Stimulated activated naive CD8-positive, alpha-beta T cell treated with anti-CD3 and anti-CD28 coated beads, Interleukin-15, amount 100 ng/mL, for 72 hours (primary cell): ENCODE results near the gene IRF1.
"Not testable (repeated sequence)": the region's sequence is repeated elsewhere in the genome, so short reads cannot be mapped to it uniquely, and the experiment has no call there.

ENCODE experiments used
- ATAC-seq: fragments of 150-1000 bp; cut with Tn5 transposase; 2 replicates; pipeline ENCODE4 v1.10.0; 2021; ENCODE audit warnings: mild to moderate bottlenecking, moderate library complexity
- DNase-seq, 2 donors: peaks; one replicate each; pipeline ENCODE4 v3.0.0; 2021 to 2022
- H3K27ac Mint-ChIP-seq, 2 donors: one replicate each; pipeline ENCODE4 v1.8.0; 2022; ENCODE audit warnings: mild to moderate bottlenecking in 2 of 2, mixed read lengths in 2 of 2, moderate library complexity in 2 of 2
- H3K27me3 Mint-ChIP-seq: one replicate; pipeline ENCODE4 v1.8.0; 2022; ENCODE audit warnings: mixed read lengths
- H3K4me1 Mint-ChIP-seq: one replicate; pipeline ENCODE4 v1.8.0; 2022; ENCODE audit warnings: mild to moderate bottlenecking, mixed read lengths
- H3K4me3 Mint-ChIP-seq, 2 donors: one replicate each; pipeline ENCODE4 v1.8.0; 2022; ENCODE audit warnings: mild to moderate bottlenecking in 2 of 2, mixed read lengths in 2 of 2, moderate library complexity in 1 of 2
- H3K9me3 Mint-ChIP-seq, 2 donors: one replicate each; pipeline ENCODE4 v1.8.0; 2022; ENCODE audit warnings: mixed read lengths in 2 of 2

Gene IRF1, protein sequence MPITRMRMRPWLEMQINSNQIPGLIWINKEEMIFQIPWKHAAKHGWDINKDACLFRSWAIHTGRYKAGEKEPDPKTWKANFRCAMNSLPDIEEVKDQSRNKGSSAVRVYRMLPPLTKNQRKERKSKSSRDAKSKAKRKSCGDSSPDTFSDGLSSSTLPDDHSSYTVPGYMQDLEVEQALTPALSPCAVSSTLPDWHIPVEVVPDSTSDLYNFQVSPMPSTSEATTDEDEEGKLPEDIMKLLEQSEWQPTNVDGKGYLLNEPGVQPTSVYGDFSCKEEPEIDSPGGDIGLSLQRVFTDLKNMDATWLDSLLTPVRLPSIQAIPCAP

DNA sequence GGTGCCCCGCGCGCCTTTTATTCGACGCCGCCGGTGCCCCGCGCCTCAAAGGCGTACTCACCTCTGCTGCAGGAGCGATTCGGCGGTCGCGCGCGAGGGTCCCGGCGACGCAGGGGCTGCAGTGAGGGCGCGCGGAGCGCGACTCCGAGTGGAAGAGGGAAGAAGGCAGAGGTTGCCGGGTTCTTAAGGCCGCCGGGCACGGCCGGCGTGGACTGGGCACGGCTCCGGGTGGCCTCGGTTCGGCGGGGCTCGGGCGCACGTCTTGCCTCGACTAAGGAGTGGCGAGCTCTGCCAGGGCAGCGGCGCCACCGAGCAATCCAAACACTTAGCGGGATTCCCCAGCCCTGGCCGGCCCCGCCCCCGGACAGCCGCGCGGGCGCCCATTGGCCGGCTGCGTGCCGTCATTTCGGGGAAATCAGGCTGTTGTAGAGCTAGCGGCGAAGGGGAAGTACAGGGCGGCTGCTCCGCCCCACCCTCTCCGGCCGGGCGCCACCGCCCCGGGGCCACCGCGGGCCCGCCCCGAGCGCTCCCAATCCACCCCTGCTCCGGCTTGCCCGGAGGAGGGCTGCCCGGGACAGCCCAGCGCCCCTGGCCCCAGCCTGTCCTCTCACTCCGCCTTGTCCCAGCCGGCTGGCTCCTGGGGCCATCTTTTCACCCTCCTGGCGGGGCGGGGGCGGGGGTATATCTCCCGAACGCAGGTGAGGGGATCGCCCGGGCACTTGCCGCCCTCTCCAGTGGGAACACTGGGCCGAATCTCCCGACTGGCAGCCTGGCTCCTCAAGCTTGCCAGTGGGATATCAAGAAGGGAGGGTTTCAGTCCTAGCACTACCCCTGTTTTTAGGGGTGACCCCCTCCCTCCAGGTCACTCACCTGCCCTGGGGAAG lies at the start of gene IRF1:
IRF1 (minus strand) TSS at position 290 of the 884 bp plus-strand sequence. CDS start 1,295 bp downstream, outside the sequence.
- Mint-ChIP-seq H3K4me1 (peaks cover 89% of the 10 kb centered on the region), H3K27ac (peak within 1 kb of the TSS; percentile 99 to 100), H3K4me3 (peak within 1 kb of the TSS; percentile 96 to 97), H3K27me3 (no peaks in the 10 kb centered on the region), H3K9me3 (no peaks in the 10 kb centered on the region)
- peak; percentile 79 for ATAC-seq
- peak; percentile 98 to 100 for DNase-seq

DNA sequence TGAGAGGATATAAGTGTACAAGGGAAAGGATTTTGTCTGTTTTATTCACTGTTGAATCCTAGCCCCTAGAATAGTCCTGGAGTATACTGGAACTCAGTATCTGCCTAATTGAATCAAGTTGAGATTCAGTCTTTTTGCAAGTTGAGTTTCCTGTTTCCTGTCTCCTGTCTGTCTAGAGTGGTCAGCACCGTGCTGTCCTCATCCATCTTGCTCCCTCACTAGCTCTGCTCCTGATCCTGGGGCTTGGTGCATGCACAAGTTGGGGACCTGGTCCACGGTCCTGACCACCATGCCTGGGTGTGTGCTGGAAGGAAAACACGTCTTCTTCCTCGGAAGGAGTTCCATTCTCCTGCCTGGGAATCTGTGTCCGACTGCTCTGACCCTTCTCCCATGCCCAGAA lies 49.6 kb upstream of the IRF1 start:
- Mint-ChIP-seq H3K4me3 (no peak overlapping the region), H3K4me1 (peaks cover 14% of the 10 kb centered on the region)

DNA sequence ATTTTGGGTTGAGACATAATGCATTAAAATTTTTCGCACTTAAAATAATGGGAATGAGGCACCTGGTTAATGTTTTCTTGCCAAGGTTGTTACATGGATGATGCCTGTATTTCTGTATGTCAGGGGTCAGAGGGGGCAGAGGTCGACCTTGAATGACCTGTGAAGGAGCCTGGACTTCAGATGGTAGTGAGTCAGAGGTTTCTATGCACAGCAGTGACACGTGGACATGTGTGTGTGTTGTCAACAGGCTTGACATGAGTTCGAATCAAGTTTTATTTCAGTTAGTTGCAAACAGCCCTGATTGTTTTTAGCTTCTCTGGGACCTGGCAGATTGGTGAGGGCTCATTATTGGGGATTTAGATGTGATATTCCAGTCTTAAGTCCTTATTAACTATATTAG lies 49.1 kb upstream of the IRF1 start:
- peaks cover 29% of the 10 kb centered on the region for H3K27me3 Mint-ChIP-seq
- H3K9me3 Mint-ChIP-seq, result no peaks in the 10 kb centered on the region
- DNase-seq (no peak), ATAC-seq (no peak)
- H3K4me3 Mint-ChIP-seq, result no peak overlapping the region
- H3K4me1 Mint-ChIP-seq, result peaks cover 10% of the 10 kb centered on the region
- no peak overlapping the region for H3K27ac Mint-ChIP-seq

More for the DNA sequence above, 49.6 kb upstream of the IRF1 start:
- no peak for DNase-seq
- no peak for ATAC-seq
- Mint-ChIP-seq H3K27ac (no peak overlapping the region), H3K27me3 (peaks cover 25% of the 10 kb centered on the region), H3K9me3 (no peaks in the 10 kb centered on the region)

DNA sequence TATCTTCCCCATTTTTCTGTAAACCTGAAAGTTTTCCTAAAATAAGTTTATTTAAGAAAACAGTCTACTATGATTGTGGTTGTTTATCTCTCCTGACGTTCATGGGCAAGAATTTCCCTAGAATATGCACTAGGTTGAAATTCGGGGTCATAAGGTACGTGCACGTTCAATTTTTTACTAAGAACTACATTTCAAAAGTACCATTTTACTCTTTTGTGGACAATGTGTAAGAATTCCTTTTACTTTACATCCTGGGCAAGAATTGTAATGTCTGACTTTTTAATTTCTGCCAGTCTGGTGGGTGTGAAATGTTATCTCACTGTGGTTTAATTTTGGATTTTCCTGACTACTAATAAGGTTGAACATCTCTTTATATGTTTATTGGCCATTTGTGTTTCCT lies 40.4 kb upstream of the IRF1 start:
- Mint-ChIP-seq H3K9me3 (no peaks in the 10 kb centered on the region), H3K4me3 (peak overlapping the region in 1 of 2 donors; percentile 42), H3K4me1 (peaks cover 52% of the 10 kb centered on the region), H3K27me3 (peaks cover 44% of the 10 kb centered on the region), H3K27ac (no peak overlapping the region)
- DNase-seq (no peak), ATAC-seq (peak; percentile 44)

DNA sequence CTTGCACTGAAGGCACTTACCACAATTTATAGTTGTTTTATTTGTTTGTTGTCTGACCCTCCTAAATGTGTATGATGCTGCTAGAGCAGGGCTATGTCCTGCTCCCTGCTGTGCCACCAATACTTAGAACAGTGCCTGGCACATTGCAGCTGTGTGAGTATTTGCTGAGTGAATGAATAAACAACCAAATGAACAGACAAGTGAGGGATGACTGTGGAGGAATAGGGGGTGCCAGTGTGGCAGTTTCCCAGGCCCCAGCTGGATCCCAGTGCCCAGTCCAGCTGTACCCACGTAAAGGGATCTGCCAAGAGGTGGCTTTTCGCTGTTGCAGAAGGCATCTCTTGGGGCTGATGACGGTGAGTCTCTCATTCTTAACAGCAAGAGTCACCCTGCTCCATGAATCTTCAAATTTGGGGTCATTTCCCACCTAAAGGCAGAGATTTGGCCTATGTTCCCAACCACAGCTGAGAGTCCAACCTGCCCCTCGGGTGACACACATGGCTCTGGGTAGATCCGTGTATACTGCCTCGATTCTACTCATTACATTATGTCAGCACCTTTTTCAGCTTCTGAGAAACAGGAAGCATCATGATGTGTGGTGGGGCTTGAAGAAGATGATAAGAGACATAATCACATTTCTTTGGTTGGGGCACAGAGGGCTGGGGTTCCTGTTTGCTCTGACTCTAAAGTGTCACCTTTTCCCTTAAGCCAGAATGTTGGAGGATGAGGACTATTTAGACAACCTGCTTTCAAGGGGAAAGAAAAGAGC lies 38.5 kb upstream of the IRF1 start:
- no peak overlapping the region for H3K4me3 Mint-ChIP-seq
- ATAC-seq (peak; percentile 47), DNase-seq (no peak)
- peaks cover 70% of the 10 kb centered on the region for H3K4me1 Mint-ChIP-seq
- peaks cover 32% of the 10 kb centered on the region for H3K27me3 Mint-ChIP-seq
- H3K9me3 Mint-ChIP-seq, result no peaks in the 10 kb centered on the region
- H3K27ac Mint-ChIP-seq, result no peak overlapping the region

DNA sequence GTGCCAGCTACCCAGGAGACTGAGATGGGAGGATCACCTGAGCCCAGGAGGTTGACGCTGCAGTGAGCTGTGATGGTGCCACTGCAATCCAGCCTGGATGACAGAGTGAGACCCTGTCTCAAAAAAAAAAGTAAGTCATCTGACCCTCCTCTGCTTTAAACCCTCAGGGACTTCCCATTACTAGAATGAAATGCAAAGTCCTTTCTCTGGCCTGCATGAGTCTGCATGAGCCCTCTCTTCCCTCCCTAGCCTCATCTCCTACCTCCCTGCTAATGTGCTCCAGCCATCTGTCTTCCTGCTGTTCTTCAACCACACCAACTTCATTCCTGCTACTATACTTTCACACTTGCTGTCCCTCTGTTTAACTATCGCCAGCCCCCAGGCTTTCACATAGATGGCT lies 37.4 kb upstream of the IRF1 start:
- ATAC-seq (no peak), DNase-seq (no peak)
- peaks cover 32% of the 10 kb centered on the region for H3K27me3 Mint-ChIP-seq
- no peak overlapping the region for H3K27ac Mint-ChIP-seq
- no peaks in the 10 kb centered on the region for H3K9me3 Mint-ChIP-seq
- H3K4me3 Mint-ChIP-seq, result no peak overlapping the region
- H3K4me1 Mint-ChIP-seq, result peaks cover 70% of the 10 kb centered on the region

DNA sequence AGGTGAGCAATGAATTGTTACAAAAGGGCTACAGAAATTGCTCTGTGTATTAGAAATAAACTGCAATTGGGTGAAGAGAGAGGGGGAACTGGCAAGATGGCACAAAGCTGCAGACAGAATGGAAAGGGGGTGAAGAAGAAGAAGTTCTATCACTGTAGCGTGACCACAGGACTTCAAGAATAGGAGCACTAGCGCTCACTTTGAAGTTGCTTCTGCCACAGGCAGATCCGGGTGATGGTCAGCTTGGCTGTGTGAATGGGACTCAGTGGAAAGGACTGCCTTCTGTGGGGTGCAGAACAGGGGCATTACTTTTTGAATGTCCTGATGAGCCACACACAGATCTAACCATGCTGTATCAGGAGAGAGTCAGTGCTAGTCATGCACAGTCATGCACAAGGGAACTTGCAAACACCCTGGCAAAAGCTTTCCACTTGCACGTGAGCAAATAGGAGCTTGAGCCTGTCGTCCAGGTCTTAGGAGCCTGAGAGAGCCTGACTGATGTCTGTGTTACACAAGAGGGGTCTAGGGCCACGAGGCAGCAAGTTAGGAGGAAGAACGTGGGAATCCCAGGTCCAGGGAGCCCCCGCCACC lies 36.5 kb upstream of the IRF1 start:
- H3K9me3 Mint-ChIP-seq, result peaks cover 0 to 3% of the 10 kb centered on the region in 2 donors
- peaks cover 73% of the 10 kb centered on the region for H3K4me1 Mint-ChIP-seq
- no peak overlapping the region for H3K4me3 Mint-ChIP-seq
- no peak for ATAC-seq
- no peak for DNase-seq
- H3K27ac Mint-ChIP-seq, result no peak overlapping the region
- H3K27me3 Mint-ChIP-seq, result peaks cover 24% of the 10 kb centered on the region

DNA sequence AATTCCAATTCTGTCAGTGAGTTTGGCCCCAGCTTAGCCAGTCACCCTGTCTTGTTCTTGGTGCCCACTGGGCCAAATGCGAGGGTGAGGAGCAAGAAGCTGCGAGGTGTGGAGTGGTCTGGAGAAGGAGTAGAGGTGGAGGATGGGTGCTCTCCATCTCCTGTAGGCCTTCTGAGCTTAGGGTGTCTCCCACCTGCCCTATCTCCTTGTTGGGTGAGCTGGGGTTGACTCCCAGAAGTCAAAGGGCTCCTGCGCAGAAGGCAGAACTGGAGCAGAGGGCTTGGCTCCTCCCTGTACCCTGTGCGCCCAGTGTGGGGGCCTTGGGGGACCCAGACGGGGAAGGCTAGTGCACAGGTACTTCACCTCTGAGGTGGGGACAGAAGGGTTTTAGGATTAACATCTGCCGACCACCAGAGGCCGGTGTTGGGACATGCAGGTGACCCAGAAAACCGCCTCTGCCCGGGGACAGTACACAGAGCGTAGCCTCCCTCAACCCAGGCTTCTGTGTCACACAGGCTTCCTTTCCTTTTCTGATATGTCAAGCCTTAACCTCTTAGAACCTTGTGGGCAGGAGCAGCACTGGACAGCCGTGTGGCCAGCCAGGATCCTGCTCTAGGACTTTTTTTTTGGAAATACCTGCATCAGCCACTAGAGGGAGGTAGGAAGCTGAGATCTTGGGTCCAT lies 35.9 kb upstream of the IRF1 start:
- peaks cover 68% of the 10 kb centered on the region for H3K4me1 Mint-ChIP-seq
- ATAC-seq (peak; percentile 54), DNase-seq (peak; percentile 54 to 61)
- H3K27ac Mint-ChIP-seq, result no peak overlapping the region
- peaks cover 18% of the 10 kb centered on the region for H3K27me3 Mint-ChIP-seq
- H3K9me3 Mint-ChIP-seq, result peaks cover 0 to 4% of the 10 kb centered on the region in 2 donors
- peak overlapping the region; percentile 49 to 60 for H3K4me3 Mint-ChIP-seq

DNA sequence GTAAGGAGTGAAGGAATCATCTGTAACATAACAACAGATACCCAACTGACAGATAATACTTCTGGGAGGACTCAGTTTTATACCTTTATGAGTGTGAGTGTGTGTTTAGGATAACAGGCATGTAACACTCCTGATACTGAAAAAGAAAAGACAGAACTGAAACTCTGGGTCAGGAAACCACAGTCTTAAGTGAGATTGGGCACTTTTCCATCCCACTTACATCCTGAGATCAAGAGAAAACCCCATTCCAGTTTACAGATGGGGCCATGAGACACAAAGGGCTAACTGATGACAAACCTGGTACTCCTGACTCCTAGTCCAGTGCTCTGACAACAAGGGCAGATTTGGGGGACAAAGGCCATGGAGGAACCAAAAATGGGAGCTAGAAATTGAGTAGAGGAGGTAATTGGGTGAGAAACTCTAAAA lies 34.7 kb upstream of the IRF1 start:
- ATAC-seq (peak; percentile 88), DNase-seq (peak in 1 of 2 donors; percentile 27)
- peaks cover 66% of the 10 kb centered on the region for H3K4me1 Mint-ChIP-seq
- peaks cover 17% of the 10 kb centered on the region for H3K27me3 Mint-ChIP-seq
- peak overlapping the region in 1 of 2 donors; percentile 28 for H3K27ac Mint-ChIP-seq
- H3K9me3 Mint-ChIP-seq, result peaks cover 0 to 5% of the 10 kb centered on the region in 2 donors
- H3K4me3 Mint-ChIP-seq, result peak overlapping the region; percentile 41 to 58

DNA sequence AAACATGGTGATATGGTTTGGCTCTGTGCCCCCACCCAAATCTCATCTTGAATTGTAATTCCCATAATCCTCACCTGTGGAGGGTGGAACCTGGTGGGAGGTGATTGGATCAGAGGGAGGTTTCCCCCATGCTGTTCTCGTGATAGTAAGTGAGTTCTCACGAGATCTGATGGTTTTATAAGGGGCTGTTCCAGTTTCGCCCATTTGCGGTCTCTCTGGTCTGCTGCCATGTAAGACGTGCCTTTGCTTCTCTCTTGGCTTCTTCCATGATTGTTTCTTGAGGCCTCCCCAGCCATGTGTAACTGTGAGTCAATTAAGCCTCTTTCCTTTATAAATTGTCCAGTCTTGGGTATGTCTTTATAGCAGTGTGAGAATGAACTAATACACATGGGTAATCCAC lies 34.3 kb upstream of the IRF1 start:
- not testable (repeated sequence) for H3K9me3 Mint-ChIP-seq, ATAC-seq
- peaks cover 17% of the 10 kb centered on the region for H3K27me3 Mint-ChIP-seq
- peak in 1 of 2 donors; percentile 21 for DNase-seq
- peaks cover 68% of the 10 kb centered on the region for H3K4me1 Mint-ChIP-seq
- peak overlapping the region in 1 of 2 donors; percentile 28 for H3K27ac Mint-ChIP-seq
- H3K4me3 Mint-ChIP-seq, result peak overlapping the region; percentile 41 to 58

DNA sequence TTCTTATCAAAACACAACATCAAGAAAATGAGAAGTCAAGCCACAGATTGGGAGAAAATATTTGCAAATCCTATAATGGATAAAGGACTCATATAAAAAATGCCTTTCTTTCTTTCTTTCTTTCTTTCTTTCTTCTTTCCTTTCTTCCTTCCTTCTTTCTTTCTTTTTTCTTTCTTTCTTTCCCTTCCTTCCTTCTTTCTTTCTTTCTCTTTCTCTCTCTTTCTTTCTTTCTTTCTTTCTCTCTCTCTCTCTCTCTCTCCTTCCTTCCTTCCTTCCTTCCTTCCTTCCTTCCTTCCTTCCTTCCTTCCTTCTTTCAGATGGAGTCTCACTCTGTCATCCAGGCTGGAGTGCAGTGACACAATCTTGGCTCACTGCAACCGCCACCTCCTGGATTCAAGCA lies 31.5 kb upstream of the IRF1 start:
- DNase-seq, H3K27me3 Mint-ChIP-seq, ATAC-seq, H3K9me3 Mint-ChIP-seq, H3K4me3 Mint-ChIP-seq, H3K27ac Mint-ChIP-seq: not testable (repeated sequence)
- peaks cover 46% of the 10 kb centered on the region for H3K4me1 Mint-ChIP-seq

DNA sequence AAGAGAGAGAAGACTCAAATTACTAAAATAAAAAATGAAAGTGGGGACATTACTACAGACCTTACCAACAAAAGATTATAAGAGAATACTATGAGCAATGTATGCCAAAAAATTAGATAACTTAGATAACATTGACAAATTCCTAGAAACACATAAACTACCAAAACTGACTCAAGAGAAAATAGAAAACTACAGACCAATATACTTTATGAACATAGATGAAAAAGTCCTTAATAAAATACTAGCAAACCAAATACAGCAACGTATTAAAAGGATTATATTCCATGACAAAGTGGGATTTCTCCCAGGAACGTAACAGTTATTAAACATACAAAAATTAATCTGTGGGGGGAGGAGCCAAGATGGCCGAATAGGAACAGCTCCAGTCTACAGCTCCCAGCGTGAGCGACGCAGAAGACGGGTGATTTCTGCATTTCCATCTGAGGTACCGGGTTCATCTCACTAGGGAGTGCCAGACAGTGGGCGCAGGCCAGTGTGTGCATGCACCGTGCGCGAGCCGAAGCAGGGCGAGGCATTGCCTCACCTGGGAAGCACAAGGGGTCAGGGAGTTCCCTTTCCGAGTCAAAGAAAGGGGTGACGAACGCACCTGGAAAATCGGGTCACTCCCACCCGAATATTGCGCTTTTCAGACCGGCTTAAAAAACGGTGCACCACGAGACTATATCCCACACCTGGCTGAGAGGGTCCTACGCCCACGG lies 23.2 kb upstream of the IRF1 start:
- not testable (repeated sequence) for ATAC-seq, H3K4me3 Mint-ChIP-seq

DNA sequence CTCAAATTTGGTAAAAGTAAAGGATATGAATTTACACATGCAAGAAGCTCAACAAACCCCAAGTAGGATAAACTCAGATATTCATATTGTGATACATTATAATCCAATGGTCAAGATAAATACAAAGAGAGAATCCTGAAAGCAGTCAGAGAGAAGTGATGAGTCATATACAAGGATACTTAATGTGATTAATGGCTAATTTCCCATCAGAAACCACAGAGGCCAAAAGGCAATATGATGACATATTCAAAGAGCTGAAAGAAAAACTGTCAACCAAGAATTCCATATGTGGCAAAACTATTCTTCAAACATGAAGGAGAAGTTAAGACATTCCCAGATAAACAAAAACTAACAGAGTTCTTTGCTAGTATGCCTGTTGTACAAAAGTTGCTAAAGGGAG lies 19.5 kb upstream of the IRF1 start:
- no peak overlapping the region for H3K27ac Mint-ChIP-seq
- H3K9me3 Mint-ChIP-seq, result peaks cover 14 to 17% of the 10 kb centered on the region in 2 donors
- peaks cover 26% of the 10 kb centered on the region for H3K4me1 Mint-ChIP-seq
- H3K27me3 Mint-ChIP-seq, result peaks cover 57% of the 10 kb centered on the region
- DNase-seq (no peak), ATAC-seq (no peak)
- H3K4me3 Mint-ChIP-seq, result no peak overlapping the region

More for the DNA sequence above, 23.2 kb upstream of the IRF1 start:
- peaks cover 14 to 17% of the 10 kb centered on the region in 2 donors for H3K9me3 Mint-ChIP-seq
- not testable (repeated sequence) for H3K27ac Mint-ChIP-seq, DNase-seq
- H3K4me1 Mint-ChIP-seq, result peaks cover 13% of the 10 kb centered on the region
- H3K27me3 Mint-ChIP-seq, result peaks cover 20% of the 10 kb centered on the region
